Fibroblast of lung (primary cell): ENCODE data around the gene NAA80. TPM values are rescaled to one million over a fixed set of nuclear protein-coding genes. Genes with fewer than 3 reads are reported as not detected.

Experiments
- DNase-seq, 2 donors: peaks; one replicate each; pipeline versions ENCODE4 v3.0.0 to v3.0.0-alpha.2; 2010; ENCODE audit warnings: low read depth in 2 of 2
- H2AFZ ChIP-seq: 2 replicates; pipeline ENCODE4 v1.5.1; 2012; ENCODE audit warnings: low read length, control low read depth, inconsistent platforms
- H3K27ac ChIP-seq: 2 replicates; pipeline ENCODE4 v1.5.1; 2011; ENCODE audit warnings: low read length, control low read depth; ENCODE audit not compliant: insufficient read depth
- H3K27me3 ChIP-seq: 2 replicates; pipeline ENCODE4 v1.5.1; 2011; ENCODE audit warnings: mild to moderate bottlenecking, low read length; ENCODE audit not compliant: control insufficient read depth, insufficient read depth
- H3K36me3 ChIP-seq: 2 replicates; pipeline ENCODE4 v1.5.1; 2011; ENCODE audit warnings: low read length; ENCODE audit not compliant: control insufficient read depth, insufficient read depth
- H3K4me1 ChIP-seq: 2 replicates; pipeline ENCODE4 v1.5.1; 2011; ENCODE audit warnings: low read length; ENCODE audit not compliant: control insufficient read depth, insufficient read depth; ENCODE audit errors: extremely low read depth
- H3K4me2 ChIP-seq: 2 replicates; pipeline ENCODE4 v1.5.1; 2011; ENCODE audit warnings: low read length, control low read depth; ENCODE audit not compliant: insufficient read depth; ENCODE audit errors: extremely low read depth
- H3K4me3 ChIP-seq, 4 experiments: fragments of 200-600 bp in 1 of 4; sonication (generic) in 1 of 4; replicated peaks in 1 of 4; 2 replicates each; pipeline ENCODE4 v1.5.1; 2011 to 2016; ENCODE audit warnings: low read length in 4 of 4, low read depth in 3 of 4, mild to moderate bottlenecking in 3 of 4, control low read depth in 2 of 4, inconsistent platforms in 1 of 4, mixed read lengths in 1 of 4; ENCODE audit not compliant: insufficient read depth in 1 of 4; ENCODE audit errors: control extremely low read depth in 1 of 4
- H3K79me2 ChIP-seq: 2 replicates; pipeline ENCODE4 v1.5.1; 2012; ENCODE audit warnings: mild to moderate bottlenecking, low read length, inconsistent platforms; ENCODE audit not compliant: control insufficient read depth, insufficient read depth
- H3K9ac ChIP-seq: 2 replicates; pipeline ENCODE4 v1.5.1; 2011; ENCODE audit warnings: mild to moderate bottlenecking, low read length, control low read depth; ENCODE audit not compliant: insufficient read depth
- H3K9me3 ChIP-seq: 2 replicates; pipeline ENCODE4 v1.5.1; 2012; ENCODE audit warnings: low read depth, low read length; ENCODE audit not compliant: control insufficient read depth, insufficient read depth
- H4K20me1 ChIP-seq: 2 replicates; pipeline ENCODE4 v1.5.1; 2011; ENCODE audit warnings: low read length; ENCODE audit not compliant: control insufficient read depth, insufficient read depth; ENCODE audit errors: extremely low read depth
- EZH2 ChIP-seq: IDR thresholded peaks from 2 replicates; pipeline ENCODE4 v1.5.1; 2012; ENCODE audit warnings: low read length, control low read depth, mild to moderate bottlenecking; ENCODE audit errors: missing control alignments
- polyA plus RNA-seq, 2 donors: library from polyadenylated mRNA; depleted of rRNA in 1 of 2; stranded (reverse) in 1 of 2; unstranded in 1 of 2; fragments of >200 nt; gene quantifications; 2 replicates each; pipeline ENCODE4 v1.2.1, GENCODE V29; 2011 to 2012; ENCODE audit warnings: missing spikeins in 1 of 2
- total RNA-seq: library from RNA; depleted of rRNA; stranded (reverse); fragments of >200 nt; gene quantifications from 2 replicates; pipeline ENCODE4 v1.2.1, GENCODE V29; 2014
- TF ChIP-seq, protein P1 (sequence below), 2 donors: IDR thresholded peaks in 1 of 2; conservative IDR thresholded peaks in 1 of 2; 1 replicate in 1 of 2; 2 replicates in 1 of 2; pipeline ENCODE4 v1.5.1; 2011 to 2012; ENCODE audit warnings: low read length in 2 of 2, control low read depth in 1 of 2, inconsistent platforms in 1 of 2, low read depth in 1 of 2, mild to moderate bottlenecking in 1 of 2

The NAA80 gene
- total and polyA plus RNA-seq, 2 donors (not counting 1 experiment from before 2014, with no cell fraction given): 3.1 to 3.8 TPM

DNA sequence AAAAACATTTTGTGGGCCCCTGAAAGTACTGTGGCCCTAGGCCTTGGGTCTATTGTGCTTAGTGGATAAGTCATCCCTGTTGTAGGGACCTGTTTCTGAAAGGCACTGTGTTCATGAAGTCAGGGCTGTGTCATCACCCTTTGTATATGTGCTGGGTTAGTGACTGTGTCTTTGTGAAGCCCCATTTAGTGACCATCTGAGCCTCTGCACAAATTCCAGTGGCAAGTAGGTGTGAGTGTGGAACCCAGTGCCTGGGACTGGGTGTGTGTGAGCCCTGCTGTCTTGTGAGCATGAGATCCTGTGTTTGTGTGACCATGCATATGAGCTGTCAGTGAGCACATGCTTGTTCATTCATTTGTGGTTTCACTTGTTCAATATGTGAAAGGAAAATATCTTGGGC is 5.4 kb upstream of the NAA80 start:
- no peaks in the 10 kb centered on the region for H4K20me1 ChIP-seq
- H2AFZ ChIP-seq: no peak overlapping the region
- H3K79me2 ChIP-seq: no peaks in the 10 kb centered on the region
- H3K4me2 ChIP-seq: no peak overlapping the region
- TF ChIP-seq EZH2: no peak
- TF ChIP-seq, protein P1, sequence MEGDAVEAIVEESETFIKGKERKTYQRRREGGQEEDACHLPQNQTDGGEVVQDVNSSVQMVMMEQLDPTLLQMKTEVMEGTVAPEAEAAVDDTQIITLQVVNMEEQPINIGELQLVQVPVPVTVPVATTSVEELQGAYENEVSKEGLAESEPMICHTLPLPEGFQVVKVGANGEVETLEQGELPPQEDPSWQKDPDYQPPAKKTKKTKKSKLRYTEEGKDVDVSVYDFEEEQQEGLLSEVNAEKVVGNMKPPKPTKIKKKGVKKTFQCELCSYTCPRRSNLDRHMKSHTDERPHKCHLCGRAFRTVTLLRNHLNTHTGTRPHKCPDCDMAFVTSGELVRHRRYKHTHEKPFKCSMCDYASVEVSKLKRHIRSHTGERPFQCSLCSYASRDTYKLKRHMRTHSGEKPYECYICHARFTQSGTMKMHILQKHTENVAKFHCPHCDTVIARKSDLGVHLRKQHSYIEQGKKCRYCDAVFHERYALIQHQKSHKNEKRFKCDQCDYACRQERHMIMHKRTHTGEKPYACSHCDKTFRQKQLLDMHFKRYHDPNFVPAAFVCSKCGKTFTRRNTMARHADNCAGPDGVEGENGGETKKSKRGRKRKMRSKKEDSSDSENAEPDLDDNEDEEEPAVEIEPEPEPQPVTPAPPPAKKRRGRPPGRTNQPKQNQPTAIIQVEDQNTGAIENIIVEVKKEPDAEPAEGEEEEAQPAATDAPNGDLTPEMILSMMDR (conservative IDR thresholded peaks at IDR 0.05 in 1 of 2, IDR thresholded peaks at IDR 0.05 in 1 of 2; ENCODE audit: low read depth in 1 of 2, low read length in 2 of 2): no peak
- H3K27me3 ChIP-seq: no peaks in the 10 kb centered on the region
- H3K9ac ChIP-seq: no peak overlapping the region
- peak in 1 of 2 donors; percentile 39 for DNase-seq
- peaks cover 10% of the 10 kb centered on the region for H3K4me1 ChIP-seq
- H3K4me3 ChIP-seq: no peak overlapping the region
- H3K9me3 ChIP-seq: no peaks in the 10 kb centered on the region
- no peak overlapping the region for H3K27ac ChIP-seq
- H3K36me3 ChIP-seq: no peaks in the 10 kb centered on the region

DNA sequence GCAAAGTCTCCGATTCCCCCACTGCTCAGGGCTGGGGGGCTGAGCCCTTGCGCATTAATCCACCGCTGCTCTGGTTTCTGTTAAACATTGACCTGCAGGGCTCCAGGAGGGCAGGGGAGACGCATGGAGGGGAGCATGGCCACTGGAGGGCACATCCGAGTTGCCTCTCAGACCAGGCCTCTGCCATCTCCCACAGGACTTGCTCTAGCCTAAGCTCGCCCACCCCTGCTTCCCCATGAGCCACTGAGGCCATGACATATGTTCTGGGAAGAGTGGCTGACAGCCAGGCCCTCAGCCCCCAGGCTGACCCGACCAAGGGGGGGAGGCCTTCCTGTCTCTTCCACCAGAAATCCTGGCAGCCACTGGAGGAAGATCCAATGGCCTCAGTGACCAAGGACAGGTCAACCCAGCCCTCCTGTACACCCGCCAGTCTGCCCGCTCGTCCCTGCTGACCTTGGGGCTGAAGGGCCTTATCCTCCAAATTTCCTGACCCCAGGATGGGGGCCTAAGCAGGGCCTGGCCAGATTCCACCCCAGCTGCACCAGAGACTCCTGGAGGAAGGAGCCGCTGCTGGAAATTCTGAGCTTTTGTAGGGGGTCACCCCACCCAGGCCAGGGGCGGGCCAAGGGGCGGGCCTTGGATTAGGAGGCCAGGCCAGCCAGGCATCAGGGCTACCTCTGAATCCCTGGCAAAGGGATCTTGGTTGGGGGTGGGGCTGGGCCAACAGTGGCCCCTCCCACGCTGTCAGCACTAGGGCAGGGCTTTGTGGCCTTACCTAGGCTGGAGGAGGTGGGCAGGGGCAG is 4.0 kb upstream of the NAA80 start, which contains the start of gene HYAL1:
Gene HYAL1 (minus strand): TSS at position 562 of the 803 bp plus-strand sequence. CDS start 618 bp downstream, outside the sequence.
- Histone ChIP-seq H4K20me1 (no peaks in the 10 kb centered on the region), H3K27me3 (no peaks in the 10 kb centered on the region), H3K9me3 (no peaks in the 10 kb centered on the region), H3K79me2 (no peaks in the 10 kb centered on the region), H3K9ac (no peak within 1 kb of the TSS), H3K36me3 (no peaks in the 10 kb centered on the region), H3K4me3 (no peak within 1 kb of the TSS), H3K4me1 (peaks cover 15% of the 10 kb centered on the region), H3K4me2 (no peak within 1 kb of the TSS), H2AFZ (no peak within 1 kb of the TSS), H3K27ac (no peak within 1 kb of the TSS)
- DNase-seq: no peak
- no peak for TF ChIP-seq EZH2
- TF ChIP-seq, protein P1 (conservative IDR thresholded peaks at IDR 0.05 in 1 of 2, IDR thresholded peaks at IDR 0.05 in 1 of 2; ENCODE audit: low read depth in 1 of 2, low read length in 2 of 2): peak in 1 of 2 donors; percentile 17

DNA sequence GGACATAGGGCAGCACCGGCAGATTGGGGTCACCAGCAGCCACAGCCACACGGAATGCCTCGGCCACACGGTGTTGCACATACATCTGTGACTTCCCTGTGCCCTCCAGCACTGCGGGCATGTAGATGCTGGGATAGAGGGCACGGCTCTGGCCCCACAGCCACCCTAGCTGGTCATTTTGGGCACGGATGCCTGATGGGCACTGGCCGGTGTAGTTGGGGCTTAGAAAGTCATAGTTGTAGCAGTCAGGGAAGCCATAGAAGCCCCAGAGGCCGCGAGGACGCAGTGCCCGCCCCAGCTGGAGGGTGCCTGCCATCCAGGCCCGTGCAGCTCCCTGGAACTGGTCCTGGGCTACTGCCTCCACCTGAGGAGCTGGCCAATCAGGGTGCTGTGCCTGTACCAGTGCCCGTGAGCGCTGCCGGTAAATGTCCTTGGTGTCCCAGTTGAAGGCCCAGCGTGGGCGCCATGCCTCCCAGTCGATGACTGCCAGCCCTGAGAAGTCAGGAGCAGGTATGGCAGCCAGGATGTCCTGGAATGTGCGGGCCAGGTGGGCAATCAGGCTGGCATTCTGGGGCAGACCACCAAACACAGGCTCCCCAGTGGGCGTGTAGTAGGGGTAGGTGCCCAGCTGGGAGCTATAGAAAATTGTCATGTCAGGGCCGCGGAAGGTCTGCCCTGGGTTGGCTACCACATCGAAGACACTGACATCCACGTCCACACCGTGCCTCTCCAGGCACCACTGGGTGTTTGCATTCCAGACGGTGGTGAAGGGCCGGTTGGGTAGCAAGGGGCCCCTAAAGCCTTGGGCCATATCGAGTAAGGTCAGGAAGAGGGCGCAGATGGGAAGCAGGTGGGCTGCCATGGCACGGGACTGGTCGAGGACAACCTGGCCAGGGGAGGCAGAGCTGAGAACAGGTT is 3.1 kb upstream of the NAA80 start:
- Histone ChIP-seq H3K4me2 (no peak overlapping the region), H3K36me3 (no peaks in the 10 kb centered on the region), H3K27me3 (no peaks in the 10 kb centered on the region), H2AFZ (no peak overlapping the region), H3K4me1 (peaks cover 15% of the 10 kb centered on the region), H4K20me1 (no peaks in the 10 kb centered on the region), H3K79me2 (no peaks in the 10 kb centered on the region), H3K4me3 (no peak overlapping the region), H3K9me3 (no peaks in the 10 kb centered on the region), H3K9ac (no peak overlapping the region), H3K27ac (no peak overlapping the region)
- DNase-seq: no peak
- no peak for TF ChIP-seq EZH2
- TF ChIP-seq, protein P1 (conservative IDR thresholded peaks at IDR 0.05 in 1 of 2, IDR thresholded peaks at IDR 0.05 in 1 of 2; ENCODE audit: low read depth in 1 of 2, low read length in 2 of 2): no peak
